ENCODE measurements around the gene RAD23A. TPM values are rescaled to one million over a fixed set of nuclear protein-coding genes. Genes with fewer than 3 reads are reported as not detected.

The RAD23A gene
- total RNA-seq, 2 donors from 2014 or later = 113 to 145 TPM

DNA sequence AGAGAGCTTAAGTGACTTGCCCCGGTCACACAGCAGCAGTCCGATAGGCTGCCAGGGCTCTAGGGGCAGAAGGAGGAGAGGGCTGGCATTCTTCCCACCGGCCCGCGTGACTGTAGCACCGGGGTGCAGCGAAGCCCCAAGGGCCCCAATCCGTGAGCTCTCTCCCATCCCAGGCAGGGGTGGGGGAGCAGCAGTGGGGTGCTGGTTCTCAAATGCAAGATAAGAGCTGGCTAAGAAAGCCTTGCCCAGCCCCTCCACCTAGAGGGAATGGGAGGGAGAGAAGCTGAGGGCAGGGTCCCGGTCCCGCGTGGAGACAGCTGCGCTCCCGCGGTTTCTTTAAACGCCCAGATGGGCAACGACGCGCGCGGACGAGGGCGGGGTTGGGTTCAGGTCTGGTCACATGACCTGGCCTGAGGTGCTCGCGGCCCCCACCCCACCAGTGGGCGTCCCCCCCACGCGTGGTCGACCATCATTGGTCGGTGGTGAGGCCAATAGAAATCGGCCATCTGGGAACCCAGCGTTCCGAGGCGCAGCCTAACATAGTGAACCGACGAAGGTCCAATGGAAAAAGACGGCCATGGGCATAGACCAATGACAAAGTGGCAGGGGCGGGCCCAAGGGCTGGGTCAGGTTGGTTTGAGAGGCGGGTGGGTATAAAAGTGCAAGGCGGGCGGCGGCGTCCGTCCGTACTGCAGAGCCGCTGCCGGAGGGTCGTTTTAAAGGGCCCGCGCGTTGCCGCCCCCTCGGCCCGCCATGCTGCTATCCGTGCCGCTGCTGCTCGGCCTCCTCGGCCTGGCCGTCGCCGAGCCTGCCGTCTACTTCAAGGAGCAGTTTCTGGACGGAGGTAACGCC lies 7.5 kb upstream of the RAD23A start, which contains the start of gene CALR:
Gene CALR (plus strand): TSS at position 683 of the 852 bp plus-strand sequence. CDS start 71 bp downstream, at position 754.
- intact Hi-C loops (cut with DNase I) = loop anchor here (10.0 kb wide), 1 partner anchor 53 kb away; the partner anchor contains the start of genes DNASE2 and KLF1
- 0% methylated on average over 57 of the region's 63 CpGs for WGBS
- Histone ChIP-seq H3K9me3 (no peaks in the 10 kb centered on the region), H3K4me1 (replicated peaks) (peaks cover 21% of the 10 kb centered on the region), H3K36me3 (peaks cover 9 to 16% of the 10 kb centered on the region in 2 donors), H3K27me3 (replicated peaks; ENCODE audit: insufficient read depth) (no peaks in the 10 kb centered on the region), H3K4me3 (peak within 1 kb of the TSS; percentile 99), H3K27ac (peak within 1 kb of the TSS; percentile 88 to 90)
- TF ChIP-seq CTCF (IDR thresholded peaks at IDR 0.05) = peak in 2 of 4 experiments; percentile 21 to 45
- peak; percentile 100 for TF ChIP-seq POLR2A (IDR thresholded peaks at IDR 0.05)
- TF ChIP-seq POLR2AphosphoS5 (IDR thresholded peaks at IDR 0.05) = peak; percentile 100
- DNase-seq (ENCODE audit: low spot score) = peak; percentile 100

- H3K4me1 ChIP-seq (replicated peaks) = peaks cover 28% of the 10 kb centered on the region
These were observed 6.7 kb upstream of the RAD23A start for GRCh38 chr19:12938779-12939601.

GRCh38 chr19:12939975-12940423 lies 5.7 kb upstream of the RAD23A start:
- 48% methylated on average over 10 of the region's 10 CpGs for WGBS
- H3K27me3 ChIP-seq (replicated peaks; ENCODE audit: insufficient read depth) = no peaks in the 10 kb centered on the region
- TF ChIP-seq CTCF (IDR thresholded peaks at IDR 0.05) (no peak), POLR2AphosphoS5 (IDR thresholded peaks at IDR 0.05) (no peak), POLR2A (IDR thresholded peaks at IDR 0.05) (no peak)
- H3K9me3 ChIP-seq = no peaks in the 10 kb centered on the region
- H3K27ac ChIP-seq = peak overlapping the region; percentile 13 to 90
- intact Hi-C loops (cut with DNase I) = loop anchor here (10.0 kb wide), 1 partner anchor 55 kb away; the partner anchor contains the start of genes DNASE2 and KLF1
- peak overlapping the region; percentile 99 for H3K4me3 ChIP-seq
- no peak for DNase-seq (ENCODE audit: low spot score)
- peaks cover 15 to 16% of the 10 kb centered on the region in 2 donors for H3K36me3 ChIP-seq
- H3K4me1 ChIP-seq (replicated peaks) = peaks cover 28% of the 10 kb centered on the region

More at GRCh38 chr19:12938779-12939601, 6.7 kb upstream of the RAD23A start:
- H3K9me3 ChIP-seq = no peaks in the 10 kb centered on the region
- intact Hi-C loops (cut with DNase I) = loop anchor here (10.0 kb wide), 1 partner anchor 54 kb away; the partner anchor contains the start of genes DNASE2 and KLF1
- H3K27me3 ChIP-seq (replicated peaks; ENCODE audit: insufficient read depth) = no peaks in the 10 kb centered on the region
- peaks cover 15 to 16% of the 10 kb centered on the region in 2 donors for H3K36me3 ChIP-seq
- DNase-seq (ENCODE audit: low spot score) = no peak
- TF ChIP-seq POLR2A (IDR thresholded peaks at IDR 0.05) = no peak
- no peak for TF ChIP-seq CTCF (IDR thresholded peaks at IDR 0.05)
- TF ChIP-seq POLR2AphosphoS5 (IDR thresholded peaks at IDR 0.05) = no peak
- WGBS = under 1% methylated on average over 54 of the region's 54 CpGs
- H3K4me3 ChIP-seq = peak overlapping the region; percentile 99
- H3K27ac ChIP-seq = peak overlapping the region; percentile 88 to 90

DNA sequence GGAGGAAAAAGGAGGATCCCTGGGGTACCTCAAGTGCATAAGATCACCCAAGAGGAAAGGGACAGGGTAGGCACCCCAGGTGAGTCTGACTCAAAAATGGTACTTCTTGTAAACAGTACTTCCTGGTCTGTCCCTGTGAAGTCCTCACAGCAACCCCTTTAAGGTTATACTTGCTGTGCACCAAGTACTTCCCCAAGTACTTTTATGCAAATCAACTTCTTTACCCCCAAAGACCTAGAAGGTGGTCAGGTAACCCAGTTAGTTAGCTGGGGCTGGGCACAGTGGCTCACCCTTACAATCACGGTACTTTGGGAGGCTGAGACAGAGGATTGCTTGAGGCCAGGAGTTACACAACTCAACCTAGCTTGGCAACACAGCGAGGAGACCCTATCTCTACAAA lies 4.8 kb upstream of the RAD23A start:
- intact Hi-C loops (cut with DNase I) = no loop called here
- Histone ChIP-seq H3K27ac (no peak overlapping the region), H3K4me1 (replicated peaks) (peaks cover 28% of the 10 kb centered on the region), H3K4me3 (peak overlapping the region in 1 of 2 donors; percentile 99), H3K9me3 (no peaks in the 10 kb centered on the region), H3K36me3 (peaks cover 15 to 16% of the 10 kb centered on the region in 2 donors), H3K27me3 (replicated peaks; ENCODE audit: insufficient read depth) (no peaks in the 10 kb centered on the region)
- no peak for TF ChIP-seq POLR2A (IDR thresholded peaks at IDR 0.05)
- DNase-seq (ENCODE audit: low spot score) = no peak
- 81% methylated on average over 2 of the region's 2 CpGs for WGBS

Data from prostate gland (tissue), 2 donors.